GM18868 (cell line): ENCODE results near the gene SPATS1.
"Not testable (repeated sequence)": the region's sequence is repeated elsewhere in the genome, so short reads cannot be mapped to it uniquely, and the experiment has no call there.

Experiments used
- ATAC-seq: cut with Tn5 transposase; IDR thresholded peaks from one replicate; pipeline ENCODE4 v1.9.1; 2021; ENCODE audit warnings: mild to moderate bottlenecking, moderate library complexity; ENCODE audit not compliant: unreplicated experiment

Gene SPATS1

GRCh38 chr6:44341095-44341890 lies 1.2 kb upstream of the SPATS1 start:
- ATAC-seq = no peak

DNA sequence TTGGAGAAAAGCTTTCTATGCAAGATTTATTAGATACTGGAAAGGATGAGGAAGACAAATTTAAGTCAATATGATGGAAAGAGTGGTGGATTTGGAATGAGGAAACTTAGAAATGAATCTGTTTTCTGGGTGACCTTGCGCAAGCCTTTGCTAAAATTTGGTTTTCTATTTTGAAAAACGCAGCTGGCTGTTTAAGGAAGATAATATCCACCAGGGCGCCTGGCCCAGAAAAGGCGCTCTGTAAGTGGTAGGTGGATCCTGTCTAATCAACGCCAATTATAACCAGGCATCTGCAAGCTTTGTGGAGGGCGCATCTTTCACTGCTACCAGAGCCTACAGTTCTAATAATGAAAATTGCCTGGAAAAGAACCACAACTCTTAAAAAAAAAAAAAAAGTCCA lies 398 bp upstream of the SPATS1 start:
- ATAC-seq = no peak

DNA sequence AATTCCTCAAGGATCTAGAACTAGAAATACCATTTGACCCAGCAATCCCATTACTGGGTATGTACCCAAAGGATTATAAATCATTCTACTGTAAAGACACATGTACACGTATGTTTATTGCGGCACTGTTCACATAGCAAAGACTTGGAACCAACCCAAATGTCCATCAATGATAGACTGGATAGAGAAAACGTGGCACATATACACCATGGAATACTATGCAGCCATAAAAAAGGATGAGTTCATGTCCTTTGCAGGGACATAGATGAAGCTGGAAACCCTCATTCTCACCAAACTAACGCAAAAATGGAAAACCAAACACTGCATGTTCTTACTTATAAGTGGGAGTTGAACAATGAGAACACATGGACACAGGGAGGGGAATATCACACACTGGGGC lies 4.4 kb downstream of the SPATS1 start:
- ATAC-seq = not testable (repeated sequence)

DNA sequence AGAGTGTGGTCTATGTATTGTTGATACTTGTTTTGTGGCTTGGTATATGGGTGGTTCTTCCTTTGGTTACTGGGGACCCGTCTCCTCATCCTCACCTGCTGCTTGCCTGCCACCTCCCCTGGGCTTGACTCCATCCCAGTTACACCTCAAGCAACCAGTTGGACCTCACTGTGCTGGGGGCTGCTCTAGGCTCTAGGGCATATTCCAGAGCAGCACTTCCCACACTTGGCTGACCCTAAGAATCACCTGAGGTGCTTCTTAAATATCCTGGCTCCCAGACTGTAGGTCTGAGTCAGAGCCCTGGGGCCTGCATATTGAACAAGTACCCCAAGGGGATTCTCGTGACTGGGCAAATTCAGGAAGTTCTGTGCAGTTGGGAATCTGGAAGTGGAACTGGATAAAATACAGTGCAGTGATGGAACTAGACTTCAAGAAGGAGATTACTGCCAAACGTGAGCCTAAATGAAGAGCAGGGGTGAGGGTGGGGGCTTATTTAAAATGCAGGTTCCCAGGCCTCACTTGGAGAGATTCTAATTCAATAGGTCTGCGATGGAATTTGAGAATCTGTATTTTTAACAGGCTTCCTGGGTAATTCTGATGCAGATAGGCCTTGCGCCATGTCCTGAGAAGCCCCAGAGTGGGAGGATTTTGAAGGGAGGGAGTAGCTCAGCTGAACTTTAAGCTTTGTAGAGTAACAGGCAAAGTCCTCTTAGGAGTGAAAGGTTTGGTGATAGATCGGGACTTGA lies 7.6 kb downstream of the SPATS1 start:
- no peak for ATAC-seq

DNA sequence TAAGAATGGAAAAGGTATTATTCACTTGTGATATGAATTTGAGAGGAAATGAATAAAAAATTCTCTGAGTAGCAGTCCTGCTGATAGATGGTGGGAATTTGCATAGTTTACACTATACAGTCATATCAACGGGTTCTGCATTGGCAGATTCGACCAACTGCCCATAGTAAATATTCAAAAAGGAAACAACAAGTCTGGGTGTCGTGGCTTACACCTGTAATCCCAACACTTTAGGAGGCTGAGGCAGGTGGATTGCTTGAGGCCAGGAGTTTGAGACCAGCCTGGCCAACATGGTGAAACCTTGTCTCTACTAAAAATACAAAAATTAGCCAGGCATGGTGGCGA lies 8.2 kb downstream of the SPATS1 start:
- not testable (repeated sequence) for ATAC-seq

GRCh38 chr6:44352259-44352658 lies 9.8 kb downstream of the SPATS1 start:
- ATAC-seq = no peak

GRCh38 chr6:44353336-44353735 lies 10.9 kb downstream of the SPATS1 start:
- no peak for ATAC-seq

- ATAC-seq = no peak
These were observed 13.2 kb downstream of the SPATS1 start for GRCh38 chr6:44355640-44356039.

GRCh38 chr6:44356487-44356886 lies 14.0 kb downstream of the SPATS1 start:
- ATAC-seq = no peak

DNA sequence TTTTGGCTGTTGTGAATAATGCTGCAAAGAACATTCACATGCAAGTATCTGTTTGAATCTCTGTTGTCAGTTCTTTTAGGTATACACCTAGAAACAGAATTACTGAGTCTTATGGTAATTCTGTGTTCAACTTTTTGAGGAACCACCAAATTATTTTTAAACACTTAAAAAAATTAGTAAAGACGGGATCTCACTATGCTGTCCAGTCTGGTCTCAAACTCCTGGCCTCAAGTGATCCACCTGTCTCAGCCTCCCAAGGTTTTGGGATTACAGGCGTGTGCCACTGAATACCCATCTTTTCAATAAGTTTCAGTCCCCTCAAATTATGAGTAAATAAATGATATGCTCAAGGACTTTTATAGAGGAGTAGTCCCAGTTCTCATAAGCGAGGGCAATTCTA lies 17.5 kb downstream of the SPATS1 start:
- no peak for ATAC-seq

DNA sequence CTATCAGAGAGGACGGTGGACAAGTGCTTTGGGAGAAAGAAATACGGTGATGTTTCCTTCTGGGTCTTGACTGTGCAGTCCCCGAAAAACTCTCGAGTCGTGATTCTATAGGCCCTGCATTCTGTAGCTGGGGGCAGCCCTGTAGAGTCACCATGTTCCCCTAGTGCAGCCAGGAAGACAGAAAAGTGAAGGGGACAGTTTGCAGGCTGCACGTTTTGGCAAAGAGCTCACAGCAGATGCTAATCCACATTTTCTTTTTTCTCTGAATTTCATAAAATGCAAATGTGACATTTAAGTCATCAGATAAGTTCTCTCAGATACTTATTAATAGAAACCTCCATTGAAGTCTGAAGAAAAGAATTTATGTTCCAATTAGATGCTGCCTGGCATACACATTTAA lies 19.5 kb downstream of the SPATS1 start:
- no peak for ATAC-seq

- no peak for ATAC-seq
These were observed 21.0 kb downstream of the SPATS1 start for GRCh38 chr6:44363377-44363926.

DNA sequence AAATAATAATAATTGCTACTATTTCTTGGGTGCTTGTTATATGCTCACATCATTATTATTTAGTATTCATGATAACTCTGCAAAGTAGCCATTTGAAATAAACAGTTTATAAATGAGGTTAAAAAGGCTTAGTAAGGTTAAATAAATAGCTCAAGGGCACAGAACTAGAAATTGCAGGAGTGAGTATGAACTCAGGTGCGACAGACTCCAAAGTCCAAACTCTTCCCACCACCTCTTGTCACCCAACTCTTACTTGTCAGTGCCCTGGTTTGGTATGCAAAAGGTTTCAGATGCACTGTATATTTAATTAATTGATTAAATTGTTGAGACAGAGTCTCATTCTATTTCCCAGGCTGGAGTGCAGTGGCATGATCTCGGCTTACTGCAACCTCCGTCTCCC lies 24.3 kb downstream of the SPATS1 start:
- ATAC-seq = no peak

DNA sequence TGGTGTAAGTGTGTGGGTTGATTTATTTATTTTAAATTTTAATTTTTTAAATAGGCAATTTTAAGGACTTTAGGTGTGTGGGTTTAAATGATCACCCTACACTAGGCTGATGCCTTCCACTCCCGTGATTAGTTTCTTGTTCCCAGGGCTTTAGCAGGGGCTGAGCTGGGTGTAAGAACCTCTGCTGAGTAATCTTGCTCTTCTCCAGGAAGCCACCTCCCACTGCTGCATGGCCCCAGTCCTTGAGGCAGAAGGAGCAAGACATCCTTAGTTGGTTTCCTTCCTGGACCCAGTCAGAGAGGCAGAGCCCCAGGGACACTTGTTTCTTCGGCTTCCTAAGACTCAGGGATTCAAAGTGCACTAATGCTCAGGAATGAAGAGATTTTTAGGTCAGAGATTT lies 25.2 kb downstream of the SPATS1 start:
- ATAC-seq = no peak

- no peak for ATAC-seq
These were observed 30.6 kb downstream of the SPATS1 start for GRCh38 chr6:44373051-44373450.

DNA sequence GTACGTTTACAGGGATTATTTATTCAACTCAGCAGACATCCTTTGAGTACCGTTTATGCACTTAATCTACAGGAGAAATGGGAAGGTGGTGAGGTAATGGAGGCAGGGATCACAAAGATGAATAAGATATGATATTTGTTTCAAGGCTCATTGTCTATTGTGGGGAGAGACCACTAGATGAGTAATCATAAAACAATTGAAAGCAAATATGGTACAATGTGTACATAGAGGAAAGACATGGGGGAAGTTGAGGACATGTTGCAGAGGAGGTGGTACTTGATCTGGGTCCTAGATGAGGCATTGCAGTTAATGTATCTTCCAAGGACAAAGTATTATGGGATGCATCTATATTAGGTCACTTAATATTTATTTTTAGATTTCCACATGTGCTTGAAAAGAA lies 31.3 kb downstream of the SPATS1 start:
- no peak for ATAC-seq

- ATAC-seq = no peak
These were observed 32.6 kb downstream of the SPATS1 start for GRCh38 chr6:44375071-44375470.

DNA sequence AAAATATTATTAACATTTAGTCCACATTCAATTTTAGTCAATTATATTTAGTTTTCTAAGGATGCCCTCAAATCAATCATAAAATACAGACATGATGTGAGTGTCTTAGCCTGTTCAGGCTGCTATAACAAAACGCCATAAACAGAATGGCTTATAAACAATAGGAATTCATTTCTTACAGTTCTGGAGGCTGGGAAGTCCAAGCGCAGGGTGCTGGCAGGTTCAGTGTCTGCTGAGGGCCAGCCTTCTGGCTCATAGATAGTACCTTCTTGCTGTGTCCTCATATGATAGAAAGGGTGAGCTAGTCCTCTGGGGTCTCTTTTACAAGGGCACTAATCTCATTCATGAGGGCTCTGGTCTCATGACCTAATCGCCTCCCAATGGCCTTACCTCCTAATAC lies 35.0 kb downstream of the SPATS1 start:
- ATAC-seq = no peak

- ATAC-seq = no peak
These were observed 35.5 kb downstream of the SPATS1 start for GRCh38 chr6:44377971-44378370.

GRCh38 chr6:44381739-44382138 lies 39.3 kb downstream of the SPATS1 start:
- no peak for ATAC-seq

GRCh38 chr6:44386364-44386928 lies 44.0 kb downstream of the SPATS1 start:
- no peak for ATAC-seq

- peak; percentile 4 for ATAC-seq
These were observed 44.5 kb downstream of the SPATS1 start for GRCh38 chr6:44386929-44387345.
